H9 (cell line): ENCODE data around the gene ASCC1. TPM values are rescaled to one million over a fixed set of nuclear protein-coding genes. Genes with fewer than 3 reads are reported as not detected.

ENCODE experiments used
- DNase-seq: peaks from one replicate; pipeline ENCODE4 v3.0.0-alpha.2; 2017
- H2AFZ ChIP-seq: one replicate; pipeline ENCODE4 v1.6.1; 2013; ENCODE audit warnings: mild to moderate bottlenecking, low read length, control low read depth, moderate library complexity
- H2AK5ac ChIP-seq: 2 replicates; pipeline ENCODE4 v1.6.1; 2013; ENCODE audit warnings: low read length, control low read depth, mixed read lengths; ENCODE audit not compliant: insufficient read length
- H2BK120ac ChIP-seq: one replicate; pipeline ENCODE4 v1.6.1; 2013; ENCODE audit warnings: low read depth, mild to moderate bottlenecking, low read length, control low read depth, inconsistent platforms; ENCODE audit not compliant: poor library complexity, severe bottlenecking
- H2BK12ac ChIP-seq: 2 replicates; pipeline ENCODE4 v1.6.1; 2013; ENCODE audit warnings: low read length, control low read depth, mixed read lengths, low read depth; ENCODE audit not compliant: insufficient read length
- H2BK15ac ChIP-seq: 2 replicates; pipeline ENCODE4 v1.6.1; 2013; ENCODE audit warnings: low read depth, low read length, control low read depth
- H2BK20ac ChIP-seq: one replicate; pipeline ENCODE4 v1.6.1; 2013; ENCODE audit warnings: low read depth, mild to moderate bottlenecking, low read length, control low read depth, inconsistent platforms; ENCODE audit not compliant: poor library complexity, severe bottlenecking
- H2BK5ac ChIP-seq: 2 replicates; pipeline ENCODE4 v1.6.1; 2013; ENCODE audit warnings: low read length, control low read depth, mixed read lengths; ENCODE audit not compliant: insufficient read length
- H3K14ac ChIP-seq: 2 replicates; pipeline ENCODE4 v1.6.1; 2013; ENCODE audit warnings: low read length, control low read depth; ENCODE audit not compliant: insufficient read depth
- H3K18ac ChIP-seq: 2 replicates; pipeline ENCODE4 v1.6.1; 2013; ENCODE audit warnings: low read depth, mild to moderate bottlenecking, mixed read lengths, low read length, control low read depth; ENCODE audit not compliant: insufficient read length
- H3K23ac ChIP-seq: 2 replicates; pipeline ENCODE4 v1.6.1; 2013; ENCODE audit warnings: low read length, control low read depth, mixed read lengths, low read depth; ENCODE audit not compliant: insufficient read length
- H3K23me2 ChIP-seq: 2 replicates; pipeline ENCODE4 v1.6.1; 2013; ENCODE audit warnings: low read depth, mild to moderate bottlenecking, mixed read lengths, low read length, control low read depth; ENCODE audit not compliant: insufficient read length, poor library complexity, severe bottlenecking
- H3K27ac ChIP-seq: 2 replicates; pipeline ENCODE4 v1.5.1; 2013; ENCODE audit warnings: low read length, control low read depth, mixed read lengths, low read depth; ENCODE audit not compliant: insufficient read length
- H3K27me3 ChIP-seq: 2 replicates; pipeline ENCODE4 v1.6.1; 2013; ENCODE audit warnings: low read length, control low read depth, inconsistent platforms; ENCODE audit not compliant: insufficient read depth
- H3K4ac ChIP-seq: 2 replicates; pipeline ENCODE4 v1.6.1; 2013; ENCODE audit warnings: low read depth, mild to moderate bottlenecking, control low read depth, inconsistent platforms, low read length, moderate library complexity
- H3K4me1 ChIP-seq: 2 replicates; pipeline ENCODE4 v1.6.1; 2013; ENCODE audit warnings: low read length, control low read depth, inconsistent platforms; ENCODE audit not compliant: insufficient read depth
- H3K4me2 ChIP-seq: 2 replicates; pipeline ENCODE4 v1.6.1; 2013; ENCODE audit warnings: low read length, control low read depth, mixed read lengths; ENCODE audit not compliant: insufficient read length, insufficient read depth
- H3K56ac ChIP-seq: 2 replicates; pipeline ENCODE4 v1.6.1; 2013; ENCODE audit warnings: low read depth, mild to moderate bottlenecking, mixed read lengths, low read length, control low read depth; ENCODE audit not compliant: insufficient read length
- H3K79me1 ChIP-seq: 2 replicates; pipeline ENCODE4 v1.6.1; 2013; ENCODE audit warnings: low read depth, mild to moderate bottlenecking, moderate library complexity, low read length, control low read depth, inconsistent platforms; ENCODE audit not compliant: insufficient read depth, poor library complexity, severe bottlenecking
- H3K79me2 ChIP-seq: 2 replicates; pipeline ENCODE4 v1.6.1; 2013; ENCODE audit warnings: low read length, control low read depth, inconsistent platforms; ENCODE audit not compliant: insufficient read depth
- H3K9ac ChIP-seq: 2 replicates; pipeline ENCODE4 v1.6.1; 2013; ENCODE audit warnings: low read length, control low read depth, mixed read lengths; ENCODE audit not compliant: insufficient read length; ENCODE audit errors: extremely low read depth
- H3K9me3 ChIP-seq: one replicate; pipeline ENCODE4 v1.6.1; 2013; ENCODE audit warnings: low read depth, low read length, inconsistent platforms; ENCODE audit not compliant: control insufficient read depth
- H3T11ph ChIP-seq: one replicate; pipeline ENCODE4 v1.6.1; 2013; ENCODE audit warnings: mild to moderate bottlenecking, low read length, control low read depth, inconsistent platforms
- H4K20me1 ChIP-seq: one replicate; pipeline ENCODE4 v1.6.1; 2013; ENCODE audit not compliant: control insufficient read depth, insufficient read length, insufficient read depth
- H4K5ac ChIP-seq: 2 replicates; pipeline ENCODE4 v1.6.1; 2013; ENCODE audit warnings: low read depth, mild to moderate bottlenecking, mixed read lengths, low read length, control low read depth; ENCODE audit not compliant: insufficient read length
- H4K8ac ChIP-seq: replicated peaks from 2 replicates; pipeline ENCODE4 v1.6.1; 2013; ENCODE audit warnings: low read length, control low read depth, mixed read lengths, low read depth; ENCODE audit not compliant: insufficient read length
- H4K91ac ChIP-seq: 2 replicates; pipeline ENCODE4 v1.6.1; 2013; ENCODE audit warnings: low read depth, mild to moderate bottlenecking, moderate library complexity, mixed read lengths, low read length, control low read depth; ENCODE audit not compliant: insufficient read length
- H3K27ac Mint-ChIP-seq, 3 experiments: 2 replicates in 2 of 3; 3 replicates in 1 of 3; pipeline ENCODE4 v1.8.0; 2020 to 2021; ENCODE audit warnings: mixed read lengths in 3 of 3, mild to moderate bottlenecking in 1 of 3, moderate library complexity in 1 of 3
- H3K27me3 Mint-ChIP-seq: 2 replicates; pipeline ENCODE4 v1.8.0; 2021; ENCODE audit warnings: low read depth, mild to moderate bottlenecking, moderate library complexity, mixed read lengths
- H3K36me3 Mint-ChIP-seq, 3 experiments: 2 replicates in 2 of 3; 3 replicates in 1 of 3; pipeline ENCODE4 v1.8.0; 2020 to 2021; ENCODE audit warnings: low read depth in 3 of 3, mixed read lengths in 3 of 3; ENCODE audit not compliant: insufficient read depth in 1 of 3
- H3K4me1 Mint-ChIP-seq, 2 experiments: 2 replicates each; pipeline ENCODE4 v1.8.0; 2020; ENCODE audit warnings: mixed read lengths in 2 of 2
- H3K4me3 Mint-ChIP-seq, 2 experiments: 2 replicates in 1 of 2; 3 replicates in 1 of 2; pipeline ENCODE4 v1.8.0; 2020 to 2021; ENCODE audit warnings: mild to moderate bottlenecking in 2 of 2, mixed read lengths in 2 of 2, moderate library complexity in 1 of 2
- H3K9me3 Mint-ChIP-seq, 2 experiments: 2 replicates in 1 of 2; 3 replicates in 1 of 2; pipeline ENCODE4 v1.8.0; 2020; ENCODE audit warnings: mild to moderate bottlenecking in 2 of 2, mixed read lengths in 2 of 2, moderate library complexity in 1 of 2
- WGBS: extraction: QIAGEN DNeasy Blood & Tissue Kit; methylation state at CpG from one replicate; pipeline ENCODE4 v1.1.7; 2013; ENCODE audit warnings: missing lambda C conversion rate, low lambda C conversion rate, mixed read lengths; ENCODE audit not compliant: insufficient read length; ENCODE audit errors: extremely low coverage; 5-methylcytosine and 5-hydroxymethylcytosine counted together
- total RNA-seq: library from RNA; stranded (reverse); gene quantifications from 2 replicates; pipeline ENCODE4 v1.2.1, GENCODE V29; 2021
- TF ChIP-seq, protein P1 (sequence below): fragments of 200-600 bp; sonication (generic); conservative IDR thresholded peaks from 3 replicates; pipeline ENCODE4 v1.8.0; 2021; ENCODE audit warnings: antibody characterized with exemption, mild to moderate bottlenecking

ASCC1 gene
- total RNA-seq, 1 experiment from 2014 or later = 41.2 TPM

DNA sequence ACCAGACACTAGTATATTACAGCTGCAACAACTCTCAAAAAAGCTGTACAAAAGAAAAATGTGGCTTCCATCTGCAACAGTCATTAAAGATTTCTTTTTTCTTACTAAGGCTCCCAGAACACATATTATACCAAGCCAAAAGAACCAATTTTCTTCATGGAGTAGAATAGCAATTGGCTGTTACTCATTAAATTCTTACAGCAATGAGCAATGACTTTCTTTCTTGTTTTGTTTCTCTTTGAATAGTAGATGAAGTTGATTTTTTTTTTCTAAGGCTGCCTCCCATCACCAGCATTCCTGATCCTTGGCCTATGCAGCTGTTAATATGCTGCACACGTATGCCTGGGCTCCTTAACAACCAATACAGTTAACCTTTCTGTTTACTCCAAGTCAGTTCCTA is 91.1 kb downstream of the ASCC1 start:
- H3K27ac ChIP-seq = no peak overlapping the region
- H3K27me3 ChIP-seq = no peaks in the 10 kb centered on the region
- no peaks in the 10 kb centered on the region for H3K23me2 ChIP-seq
- no peak overlapping the region for H4K5ac ChIP-seq
- no peak overlapping the region for H3K9ac ChIP-seq
- TF ChIP-seq, protein P1, sequence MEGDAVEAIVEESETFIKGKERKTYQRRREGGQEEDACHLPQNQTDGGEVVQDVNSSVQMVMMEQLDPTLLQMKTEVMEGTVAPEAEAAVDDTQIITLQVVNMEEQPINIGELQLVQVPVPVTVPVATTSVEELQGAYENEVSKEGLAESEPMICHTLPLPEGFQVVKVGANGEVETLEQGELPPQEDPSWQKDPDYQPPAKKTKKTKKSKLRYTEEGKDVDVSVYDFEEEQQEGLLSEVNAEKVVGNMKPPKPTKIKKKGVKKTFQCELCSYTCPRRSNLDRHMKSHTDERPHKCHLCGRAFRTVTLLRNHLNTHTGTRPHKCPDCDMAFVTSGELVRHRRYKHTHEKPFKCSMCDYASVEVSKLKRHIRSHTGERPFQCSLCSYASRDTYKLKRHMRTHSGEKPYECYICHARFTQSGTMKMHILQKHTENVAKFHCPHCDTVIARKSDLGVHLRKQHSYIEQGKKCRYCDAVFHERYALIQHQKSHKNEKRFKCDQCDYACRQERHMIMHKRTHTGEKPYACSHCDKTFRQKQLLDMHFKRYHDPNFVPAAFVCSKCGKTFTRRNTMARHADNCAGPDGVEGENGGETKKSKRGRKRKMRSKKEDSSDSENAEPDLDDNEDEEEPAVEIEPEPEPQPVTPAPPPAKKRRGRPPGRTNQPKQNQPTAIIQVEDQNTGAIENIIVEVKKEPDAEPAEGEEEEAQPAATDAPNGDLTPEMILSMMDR = no peak
- H3K18ac ChIP-seq = no peak overlapping the region
- H3K23ac ChIP-seq = no peak overlapping the region
- peaks cover 10 to 11% of the 10 kb centered on the region in 2 experiments for H3K4me1 Mint-ChIP-seq
- H2AFZ ChIP-seq = no peak overlapping the region
- H2BK120ac ChIP-seq = no peak overlapping the region
- H3K56ac ChIP-seq = no peak overlapping the region
- H3K36me3 Mint-ChIP-seq = peaks cover 0 to 4% (median 0%) of the 10 kb centered on the region in 3 experiments; a peak in 1 of 7 replicates
- no peak overlapping the region for H2BK12ac ChIP-seq
- H3K27ac Mint-ChIP-seq = no peak overlapping the region
- H2AK5ac ChIP-seq = no peak overlapping the region
- H2BK15ac ChIP-seq = no peak overlapping the region
- H3K27me3 Mint-ChIP-seq = no peaks in the 10 kb centered on the region
- H3K79me1 ChIP-seq = no peaks in the 10 kb centered on the region
- no peak overlapping the region for H2BK20ac ChIP-seq
- no peaks in the 10 kb centered on the region for H4K20me1 ChIP-seq
- no peak overlapping the region for H3K4me3 Mint-ChIP-seq
- H3K79me2 ChIP-seq = no peaks in the 10 kb centered on the region
- no peak overlapping the region for H4K91ac ChIP-seq
- no peaks in the 10 kb centered on the region for H3K4me1 ChIP-seq
- WGBS = no CpG with 5 or more reads among the region's 1 CpG
- H2BK5ac ChIP-seq = no peak overlapping the region
- no peak overlapping the region for H3K14ac ChIP-seq
- H3K9me3 ChIP-seq = no peaks in the 10 kb centered on the region
- no peak overlapping the region for H4K8ac ChIP-seq
- H3T11ph ChIP-seq = no peak overlapping the region
- no peak overlapping the region for H3K4me2 ChIP-seq
- DNase-seq = no peak
- no peak overlapping the region for H3K4ac ChIP-seq
- no peaks in the 10 kb centered on the region for H3K9me3 Mint-ChIP-seq
